GM12878 (cell line): ENCODE measurements around the gene APBA1. TPM values are rescaled to one million over a fixed set of nuclear protein-coding genes. Genes with fewer than 3 reads are reported as not detected.

ENCODE experiments used
- ATAC-seq: fragments of 200-7000 bp; cut with Tn5 transposase; 3 replicates; pipeline ENCODE4 v1.9.1; 2020; ENCODE audit warnings: mild to moderate bottlenecking, moderate library complexity
- BruUV-seq: library from RNA; stranded (reverse); fragments of 400-500 nt; replicated peaks from 2 replicates; lab custom pipeline; 2021; lab: Mats Ljungman, UMichigan
- CTCF ChIA-PET: fragments of 300-600 bp; sonication (Branson Sonifier 250); formaldehyde crosslinking; extraction: SDS; loops from one replicate; lab custom pipeline; 2021; ENCODE audit warnings: inconsistent platforms; lab: Yijun Ruan, JAX
- POLR2A ChIA-PET: fragments of 350-600 bp; formaldehyde crosslinking; extraction: SDS; loops from one replicate; lab custom pipeline; 2021; ENCODE audit warnings: inconsistent platforms; lab: Charles Lee
- RAD21 ChIA-PET: fragments of 300-600 bp; sonication (Branson Sonifier 250); formaldehyde crosslinking; loops from one replicate; lab custom pipeline; 2023; ENCODE audit warnings: antibody characterized with exemption; ENCODE audit not compliant: unreplicated experiment; lab: Charles Lee
- SMC1A ChIA-PET: fragments of 300-600 bp; sonication (Branson Sonifier 250); formaldehyde crosslinking; loops from one replicate; lab custom pipeline; 2023; ENCODE audit not compliant: unreplicated experiment, uncharacterized antibody; lab: Charles Lee
- DNase-seq: peaks from one replicate; pipeline ENCODE4 v3.0.0-alpha.2; 2011; ENCODE audit warnings: low read depth, low spot score
- FAIRE-seq: peaks from 3 replicates; lab custom pipeline; 2011; peaks lifted over from hg19 to GRCh38; lab: Jason Lieb, UNC
- H2AFZ ChIP-seq: 2 replicates; pipeline ENCODE4 v1.6.0; 2011; ENCODE audit warnings: low read depth, low read length, control low read depth; ENCODE audit not compliant: control insufficient read depth
- H3K27ac ChIP-seq: 2 replicates; pipeline ENCODE4 v1.5.1; 2011; ENCODE audit warnings: control low read depth; ENCODE audit not compliant: control insufficient read depth, insufficient read depth
- H3K27me3 ChIP-seq, 2 experiments: replicated peaks in 1 of 2; 2 replicates each; pipeline versions ENCODE4 v1.6.0 to v1.6.1; 2011; ENCODE audit warnings: low read length in 1 of 2; ENCODE audit not compliant: control insufficient read depth in 2 of 2, insufficient read depth in 2 of 2
- H3K36me3 ChIP-seq, 2 experiments: 2 replicates each; pipeline ENCODE4 v1.5.1; 2011; ENCODE audit warnings: low read length in 1 of 2; ENCODE audit not compliant: control insufficient read depth in 2 of 2, insufficient read depth in 2 of 2
- H3K4me1 ChIP-seq: 2 replicates; pipeline ENCODE4 v1.6.1; 2011; ENCODE audit warnings: mild to moderate bottlenecking, low read length, moderate library complexity, mixed read lengths; ENCODE audit not compliant: control insufficient read depth, insufficient read depth
- H3K4me2 ChIP-seq: 2 replicates; pipeline ENCODE4 v1.6.0; 2011; ENCODE audit warnings: control low read depth; ENCODE audit not compliant: control insufficient read depth, insufficient read depth
- H3K4me3 ChIP-seq: fragments of 200-600 bp; sonication (generic); 2 replicates; pipeline ENCODE4 v1.5.1; 2016
- H3K79me2 ChIP-seq: 2 replicates; pipeline ENCODE4 v1.6.0; 2011; ENCODE audit warnings: low read length; ENCODE audit not compliant: control insufficient read depth, insufficient read depth
- H3K9ac ChIP-seq: 2 replicates; pipeline ENCODE4 v1.8.0; 2011; ENCODE audit warnings: low read length, control low read depth, mixed read lengths; ENCODE audit not compliant: control insufficient read depth, insufficient read depth
- H3K9me3 ChIP-seq: replicated peaks from 3 replicates; pipeline ENCODE4 v1.5.1; 2011; ENCODE audit warnings: mild to moderate bottlenecking, low read length; ENCODE audit not compliant: control insufficient read depth, insufficient read depth
- H4K20me1 ChIP-seq: 2 replicates; pipeline ENCODE4 v1.6.0; 2011; ENCODE audit not compliant: control insufficient read depth, insufficient read depth
- CBX5 ChIP-seq: sonication (generic); IDR thresholded peaks from 2 replicates; pipeline ENCODE4 v1.6.1; 2016; ENCODE audit warnings: low read depth, moderate library complexity, mild to moderate bottlenecking, inconsistent platforms
- CREB1 ChIP-seq: IDR thresholded peaks from 2 replicates; pipeline ENCODE4 v1.6.1; 2012; ENCODE audit warnings: low read depth, mild to moderate bottlenecking, inconsistent platforms
- EZH2 ChIP-seq: IDR thresholded peaks from 2 replicates; pipeline ENCODE4 v1.6.1; 2012; ENCODE audit warnings: low read depth, mild to moderate bottlenecking, control low read depth, inconsistent platforms, low read length, borderline replicate concordance; ENCODE audit not compliant: control insufficient read depth
- HCFC1 ChIP-seq: fragments of 150-350 bp; IDR thresholded peaks from 2 replicates; pipeline ENCODE4 v1.6.1; 2014; ENCODE audit warnings: low read length
- IKZF1 ChIP-seq: fragments of 450-650 bp; conservative IDR thresholded peaks from 2 replicates; pipeline ENCODE4 v1.6.1; 2017; ENCODE audit warnings: antibody characterized with exemption, mild to moderate bottlenecking
- IRF4 ChIP-seq: IDR thresholded peaks from 2 replicates; pipeline ENCODE4 v1.6.1; 2011; ENCODE audit warnings: low read depth, low read length
- JUNB ChIP-seq: IDR thresholded peaks from 2 replicates; pipeline ENCODE4 v1.6.1; 2016; ENCODE audit warnings: antibody characterized with exemption, mild to moderate bottlenecking
- PAX5 ChIP-seq: IDR thresholded peaks from 2 replicates; pipeline ENCODE4 v1.6.1; 2011; ENCODE audit warnings: low read depth, low read length, borderline replicate concordance
- POLR2AphosphoS2 ChIP-seq: IDR thresholded peaks from 2 replicates; pipeline ENCODE4 v1.6.1; 2011; ENCODE audit warnings: low read depth, mild to moderate bottlenecking, low read length, improper control_type of control experiment, moderate library complexity
- RB1 ChIP-seq: fragments of 450-650 bp; formaldehyde crosslinking; IDR thresholded peaks from 2 replicates; pipeline ENCODE4 v1.6.1; 2017; ENCODE audit warnings: mild to moderate bottlenecking, borderline replicate concordance
- SIN3A ChIP-seq: IDR thresholded peaks from 2 replicates; pipeline ENCODE4 v1.6.1; 2012; ENCODE audit warnings: low read depth, low read length, improper control_type of control experiment
- SREBF1 ChIP-seq: IDR thresholded peaks from 2 replicates; pipeline ENCODE4 v1.6.1; 2012; ENCODE audit warnings: mild to moderate bottlenecking, low read length
- SREBF2 ChIP-seq: IDR thresholded peaks from 2 replicates; pipeline ENCODE4 v1.6.1; 2012; ENCODE audit warnings: mild to moderate bottlenecking, low read length
- TCF3 ChIP-seq: IDR thresholded peaks from 2 replicates; pipeline ENCODE4 v1.6.1; 2012; ENCODE audit warnings: low read depth, mild to moderate bottlenecking, low read length, borderline replicate concordance; ENCODE audit not compliant: insufficient read depth
- ZSCAN29 ChIP-seq: fragments of 450-650 bp; IDR thresholded peaks from 2 replicates; pipeline ENCODE4 v1.6.1; 2017; ENCODE audit warnings: mild to moderate bottlenecking, moderate library complexity
- WGBS: methylation state at CpG from one replicate; pipeline ENCODE4 v1.1.6; 2016; ENCODE audit warnings: low lambda C conversion rate; ENCODE audit not compliant: insufficient replicate concordance, insufficient coverage; ENCODE audit errors: missing lambda C conversion rate; 5-methylcytosine and 5-hydroxymethylcytosine counted together
- in situ Hi-C: fragments of 300-500 bp; cut with MboI; formaldehyde crosslinking; loops from 9 replicates; pipeline ENCODE4 v1.14.3; 2018; ENCODE audit warnings: mixed read lengths
- intact Hi-C: fragments of 100-400 bp; cut with micrococcal nuclease; formaldehyde crosslinking; loops from one replicate; pipeline ENCODE4 v1.14.2; 2022; ENCODE audit not compliant: unreplicated experiment
- polyA plus RNA-seq, 11 experiments: library from polyadenylated mRNA; depleted of rRNA in 4 of 11; unstranded in 6 of 11; stranded (reverse) in 5 of 11; fragments of >200 nt; fragmentation: Nextera tagmentation in 4 of 11; fragmentation: Illumina TruSeq in 1 of 11; extraction: Ambion mirVana in 4 of 11; extraction: Trizol in 1 of 11; gene quantifications; 1 replicate in 1 of 11; 2 replicates in 10 of 11; pipeline versions ENCODE4 v1.2.1 to v1.2.3, GENCODE V29; 2011 to 2016; ENCODE audit warnings: inconsistent platforms in 2 of 11, missing spikeins in 2 of 11, low read depth in 1 of 11
- total RNA-seq, 4 experiments: library from RNA; depleted of rRNA in 3 of 4; stranded (reverse); fragments of >200 nt in 3 of 4; fragmentation: Illumina TruSeq in 1 of 4; extraction: Trizol in 1 of 4; gene quantifications; 2 replicates each; pipeline versions ENCODE4 v1.2.1 to v1.2.3, GENCODE V29; 2013 to 2021
- TF ChIP-seq, protein P1 (sequence below): fragments of 450-650 bp; IDR thresholded peaks from 2 replicates; pipeline ENCODE4 v1.6.1; 2014; ENCODE audit warnings: mild to moderate bottlenecking
- TF ChIP-seq, protein P2 (sequence below): IDR thresholded peaks from 2 replicates; pipeline ENCODE4 v1.6.1; 2012; ENCODE audit warnings: improper control_type of control experiment, low read depth, low read length; ENCODE audit not compliant: insufficient replicate concordance
- TF ChIP-seq, protein P3 (sequence below): fragments of 450-650 bp; IDR thresholded peaks from 2 replicates; pipeline ENCODE4 v1.6.1; 2016; ENCODE audit warnings: mild to moderate bottlenecking

Gene APBA1
- total and polyA plus RNA-seq, 10 of the 15 experiments (the other 5 are each of a cell fraction or from before 2014, with no cell fraction given), result 0.01 to 1.3 (median 0.05) TPM; not detected in 7

GRCh38 chr9:69388596-69388995 is 283.6 kb downstream of the APBA1 start:
- Histone ChIP-seq H3K4me3 (no peak overlapping the region), H3K4me2 (no peak overlapping the region), H2AFZ (no peak overlapping the region), H4K20me1 (no peaks in the 10 kb centered on the region), H3K4me1 (no peaks in the 10 kb centered on the region), H3K9ac (no peak overlapping the region), H3K36me3 (no peaks in the 10 kb centered on the region), H3K9me3 (no peaks in the 10 kb centered on the region)
- WGBS, result 0% methylated on average over 3 of the region's 3 CpGs
- intact Hi-C loops, result no loop called here
- no peak for ATAC-seq
- no peak for DNase-seq
- TF ChIP-seq ZSCAN29 (no peak), SREBF1 (no peak), SIN3A (no peak), JUNB (no peak), POLR2AphosphoS2 (no peak), PAX5 (no peak), TCF3 (no peak), CBX5 (no peak), EZH2 (no peak), HCFC1 (no peak), IKZF1 (no peak), RB1 (no peak), CREB1 (no peak), IRF4 (no peak), SREBF2 (no peak)
- TF ChIP-seq, protein P1, sequence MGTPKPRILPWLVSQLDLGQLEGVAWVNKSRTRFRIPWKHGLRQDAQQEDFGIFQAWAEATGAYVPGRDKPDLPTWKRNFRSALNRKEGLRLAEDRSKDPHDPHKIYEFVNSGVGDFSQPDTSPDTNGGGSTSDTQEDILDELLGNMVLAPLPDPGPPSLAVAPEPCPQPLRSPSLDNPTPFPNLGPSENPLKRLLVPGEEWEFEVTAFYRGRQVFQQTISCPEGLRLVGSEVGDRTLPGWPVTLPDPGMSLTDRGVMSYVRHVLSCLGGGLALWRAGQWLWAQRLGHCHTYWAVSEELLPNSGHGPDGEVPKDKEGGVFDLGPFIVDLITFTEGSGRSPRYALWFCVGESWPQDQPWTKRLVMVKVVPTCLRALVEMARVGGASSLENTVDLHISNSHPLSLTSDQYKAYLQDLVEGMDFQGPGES, result no peak
- TF ChIP-seq, protein P2, sequence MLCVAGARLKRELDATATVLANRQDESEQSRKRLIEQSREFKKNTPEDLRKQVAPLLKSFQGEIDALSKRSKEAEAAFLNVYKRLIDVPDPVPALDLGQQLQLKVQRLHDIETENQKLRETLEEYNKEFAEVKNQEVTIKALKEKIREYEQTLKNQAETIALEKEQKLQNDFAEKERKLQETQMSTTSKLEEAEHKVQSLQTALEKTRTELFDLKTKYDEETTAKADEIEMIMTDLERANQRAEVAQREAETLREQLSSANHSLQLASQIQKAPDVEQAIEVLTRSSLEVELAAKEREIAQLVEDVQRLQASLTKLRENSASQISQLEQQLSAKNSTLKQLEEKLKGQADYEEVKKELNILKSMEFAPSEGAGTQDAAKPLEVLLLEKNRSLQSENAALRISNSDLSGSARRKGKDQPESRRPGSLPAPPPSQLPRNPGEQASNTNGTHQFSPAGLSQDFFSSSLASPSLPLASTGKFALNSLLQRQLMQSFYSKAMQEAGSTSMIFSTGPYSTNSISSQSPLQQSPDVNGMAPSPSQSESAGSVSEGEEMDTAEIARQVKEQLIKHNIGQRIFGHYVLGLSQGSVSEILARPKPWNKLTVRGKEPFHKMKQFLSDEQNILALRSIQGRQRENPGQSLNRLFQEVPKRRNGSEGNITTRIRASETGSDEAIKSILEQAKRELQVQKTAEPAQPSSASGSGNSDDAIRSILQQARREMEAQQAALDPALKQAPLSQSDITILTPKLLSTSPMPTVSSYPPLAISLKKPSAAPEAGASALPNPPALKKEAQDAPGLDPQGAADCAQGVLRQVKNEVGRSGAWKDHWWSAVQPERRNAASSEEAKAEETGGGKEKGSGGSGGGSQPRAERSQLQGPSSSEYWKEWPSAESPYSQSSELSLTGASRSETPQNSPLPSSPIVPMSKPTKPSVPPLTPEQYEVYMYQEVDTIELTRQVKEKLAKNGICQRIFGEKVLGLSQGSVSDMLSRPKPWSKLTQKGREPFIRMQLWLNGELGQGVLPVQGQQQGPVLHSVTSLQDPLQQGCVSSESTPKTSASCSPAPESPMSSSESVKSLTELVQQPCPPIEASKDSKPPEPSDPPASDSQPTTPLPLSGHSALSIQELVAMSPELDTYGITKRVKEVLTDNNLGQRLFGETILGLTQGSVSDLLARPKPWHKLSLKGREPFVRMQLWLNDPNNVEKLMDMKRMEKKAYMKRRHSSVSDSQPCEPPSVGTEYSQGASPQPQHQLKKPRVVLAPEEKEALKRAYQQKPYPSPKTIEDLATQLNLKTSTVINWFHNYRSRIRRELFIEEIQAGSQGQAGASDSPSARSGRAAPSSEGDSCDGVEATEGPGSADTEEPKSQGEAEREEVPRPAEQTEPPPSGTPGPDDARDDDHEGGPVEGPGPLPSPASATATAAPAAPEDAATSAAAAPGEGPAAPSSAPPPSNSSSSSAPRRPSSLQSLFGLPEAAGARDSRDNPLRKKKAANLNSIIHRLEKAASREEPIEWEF, result no peak
- TF ChIP-seq, protein P3, sequence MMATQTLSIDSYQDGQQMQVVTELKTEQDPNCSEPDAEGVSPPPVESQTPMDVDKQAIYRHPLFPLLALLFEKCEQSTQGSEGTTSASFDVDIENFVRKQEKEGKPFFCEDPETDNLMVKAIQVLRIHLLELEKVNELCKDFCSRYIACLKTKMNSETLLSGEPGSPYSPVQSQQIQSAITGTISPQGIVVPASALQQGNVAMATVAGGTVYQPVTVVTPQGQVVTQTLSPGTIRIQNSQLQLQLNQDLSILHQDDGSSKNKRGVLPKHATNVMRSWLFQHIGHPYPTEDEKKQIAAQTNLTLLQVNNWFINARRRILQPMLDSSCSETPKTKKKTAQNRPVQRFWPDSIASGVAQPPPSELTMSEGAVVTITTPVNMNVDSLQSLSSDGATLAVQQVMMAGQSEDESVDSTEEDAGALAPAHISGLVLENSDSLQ, result no peak
- TF ChIP-seq, all 136 proteins: peak for 0
- RAD21 ChIA-PET, result no interaction called here
- no peak for FAIRE-seq
- H3K27me3 ChIP-seq, result peaks cover 0 to 1% of the 10 kb centered on the region in 2 experiments; a peak in 2 of 4 replicates
- POLR2A ChIA-PET, result no interaction called here
- CTCF ChIA-PET, result no interaction called here
- no peak overlapping the region for H3K27ac ChIP-seq
- SMC1A ChIA-PET, result no interaction called here
- in situ Hi-C loops, result no loop called here
- no peaks in the 10 kb centered on the region for H3K79me2 ChIP-seq
- no TSS peak for BruUV-seq
